ENCODE measurements around the gene FBLN1.

The FBLN1 gene

DNA sequence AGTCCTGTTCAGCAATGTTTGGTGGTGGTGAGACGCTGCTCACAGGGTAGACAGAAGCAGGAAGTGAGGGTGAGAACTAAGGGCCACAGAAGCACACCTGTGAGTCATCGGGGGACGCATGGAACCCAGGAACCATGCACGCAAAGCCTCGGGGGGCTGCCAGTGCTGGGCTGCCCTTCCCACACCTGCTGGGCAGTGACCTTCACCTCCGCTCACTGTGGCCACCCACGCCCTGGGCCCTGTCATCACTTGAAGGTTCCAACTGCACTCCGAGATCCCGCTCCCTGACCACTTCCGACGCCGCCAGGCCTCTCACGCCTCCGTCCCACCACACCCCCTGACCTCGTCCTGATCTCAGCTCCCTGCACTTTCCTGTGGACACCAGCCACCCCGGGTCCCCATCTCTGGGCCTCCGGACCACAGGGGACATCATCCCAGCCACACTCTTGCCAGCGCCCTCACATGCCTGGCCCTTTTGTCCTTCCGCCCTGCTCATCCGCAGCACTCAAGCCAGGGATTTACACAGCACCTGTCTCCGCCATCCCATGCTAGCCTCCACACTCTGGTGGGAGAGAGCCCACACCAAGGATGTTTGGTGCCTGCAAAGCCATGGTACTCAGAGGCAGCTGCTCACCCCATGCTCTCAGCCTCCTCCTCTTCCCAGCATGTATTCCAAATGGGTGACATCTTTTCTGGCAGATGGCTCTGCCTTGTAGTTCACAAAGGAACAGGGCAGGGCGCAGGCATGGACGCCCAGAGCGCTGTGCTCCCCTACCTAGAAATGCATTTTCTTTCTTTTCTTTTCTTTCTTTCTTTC, 145.8 kb downstream of the FBLN1 start:
- TF ChIP-seq, protein P1, sequence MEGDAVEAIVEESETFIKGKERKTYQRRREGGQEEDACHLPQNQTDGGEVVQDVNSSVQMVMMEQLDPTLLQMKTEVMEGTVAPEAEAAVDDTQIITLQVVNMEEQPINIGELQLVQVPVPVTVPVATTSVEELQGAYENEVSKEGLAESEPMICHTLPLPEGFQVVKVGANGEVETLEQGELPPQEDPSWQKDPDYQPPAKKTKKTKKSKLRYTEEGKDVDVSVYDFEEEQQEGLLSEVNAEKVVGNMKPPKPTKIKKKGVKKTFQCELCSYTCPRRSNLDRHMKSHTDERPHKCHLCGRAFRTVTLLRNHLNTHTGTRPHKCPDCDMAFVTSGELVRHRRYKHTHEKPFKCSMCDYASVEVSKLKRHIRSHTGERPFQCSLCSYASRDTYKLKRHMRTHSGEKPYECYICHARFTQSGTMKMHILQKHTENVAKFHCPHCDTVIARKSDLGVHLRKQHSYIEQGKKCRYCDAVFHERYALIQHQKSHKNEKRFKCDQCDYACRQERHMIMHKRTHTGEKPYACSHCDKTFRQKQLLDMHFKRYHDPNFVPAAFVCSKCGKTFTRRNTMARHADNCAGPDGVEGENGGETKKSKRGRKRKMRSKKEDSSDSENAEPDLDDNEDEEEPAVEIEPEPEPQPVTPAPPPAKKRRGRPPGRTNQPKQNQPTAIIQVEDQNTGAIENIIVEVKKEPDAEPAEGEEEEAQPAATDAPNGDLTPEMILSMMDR (conservative IDR thresholded peaks at IDR 0.05), result no peak
- no peak for TF ChIP-seq ZFX (IDR thresholded peaks at IDR 0.05)

DNA sequence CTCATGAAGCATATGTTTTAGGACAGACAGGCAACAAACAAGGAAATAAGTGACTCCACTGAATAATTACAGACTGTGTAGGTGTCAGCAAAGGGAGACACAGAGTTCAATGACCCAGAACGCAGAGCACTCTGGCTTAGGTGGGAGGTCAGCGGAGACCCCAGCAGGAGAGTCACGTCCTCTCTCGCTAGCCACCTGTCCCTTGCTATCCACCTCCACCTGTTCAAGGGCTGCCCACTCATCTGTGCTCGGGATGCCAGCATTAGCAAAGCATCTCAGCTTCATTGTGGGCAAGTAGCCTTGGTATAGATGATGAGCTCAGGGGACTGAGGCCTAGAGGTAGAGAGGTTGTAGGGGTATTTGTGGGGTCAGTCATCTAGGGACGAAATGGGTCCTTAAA, 147.1 kb downstream of the FBLN1 start:
- TF ChIP-seq ZFX (IDR thresholded peaks at IDR 0.05), result no peak
- TF ChIP-seq, protein P1 (conservative IDR thresholded peaks at IDR 0.05), result no peak
- no peak overlapping the region for H3K27ac ChIP-seq

More for the DNA sequence above, 145.8 kb downstream of the FBLN1 start:
- H3K27ac ChIP-seq, result no peak overlapping the region

DNA sequence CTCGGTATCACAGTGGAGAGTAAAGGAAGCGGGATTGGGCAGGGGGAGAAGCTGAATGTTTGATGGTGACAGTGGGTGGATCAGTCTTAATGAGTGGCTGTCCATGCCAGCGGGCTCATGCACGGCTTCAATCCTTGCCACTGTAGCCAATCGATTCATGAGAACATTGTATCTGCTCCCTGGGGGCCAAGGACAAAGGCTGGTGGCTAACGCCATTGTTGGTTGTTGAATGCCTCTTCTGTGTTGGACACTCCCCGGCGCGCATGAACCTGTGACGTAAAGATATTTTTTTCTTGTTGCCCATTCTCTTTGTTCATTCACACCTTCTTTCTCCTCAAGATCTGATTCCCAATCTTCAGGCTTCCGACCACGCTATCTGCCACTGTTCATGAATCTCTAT, 148.0 kb downstream of the FBLN1 start:
- TF ChIP-seq, protein P1 (conservative IDR thresholded peaks at IDR 0.05), result no peak
- TF ChIP-seq ZFX (IDR thresholded peaks at IDR 0.05), result no peak
- no peak overlapping the region for H3K27ac ChIP-seq

Data from C4-2B (cell line).